B cell (primary cell): ENCODE data around the gene CCDC34. TPM values are rescaled to one million over a fixed set of nuclear protein-coding genes. Genes with fewer than 3 reads are reported as not detected.

Experiments
- ATAC-seq: fragments of 200-7000 bp; cut with Tn5 transposase; one replicate; pipeline ENCODE4 v1.10.0; 2021; ENCODE audit warnings: low read depth, mild to moderate bottlenecking, moderate number of reproducible peaks, moderate library complexity
- CTCF ChIA-PET: fragments of 350-600 bp; sonication (Branson Sonifier 250); formaldehyde crosslinking; loops from one replicate; lab custom pipeline; 2021; ENCODE audit warnings: antibody characterized with exemption, inconsistent platforms; lab: Charles Lee
- POLR2A ChIA-PET: fragments of 350-600 bp; sonication (Branson Sonifier 250); formaldehyde crosslinking; loops from one replicate; lab custom pipeline; 2021; ENCODE audit warnings: antibody characterized with exemption; lab: Charles Lee
- DNase-seq: peaks from one replicate; pipeline ENCODE4 v3.0.0; 2013
- H2AFZ ChIP-seq: 2 replicates; pipeline ENCODE4 v1.6.1; 2012; ENCODE audit warnings: mild to moderate bottlenecking, low read depth, low read length; ENCODE audit not compliant: insufficient read depth, poor library complexity, severe bottlenecking
- H3K27ac ChIP-seq, 2 donors: 1 replicate in 1 of 2; 2 replicates in 1 of 2; pipeline ENCODE4 v1.5.1; 2012 to 2013; ENCODE audit warnings: low read length in 2 of 2, mild to moderate bottlenecking in 2 of 2, moderate library complexity in 1 of 2
- H3K27me3 ChIP-seq, 4 experiments: fragments of 200-600 bp in 1 of 4; sonication (generic) in 1 of 4; replicated peaks in 1 of 4; 1 replicate in 2 of 4; 2 replicates in 2 of 4; pipeline versions ENCODE4 v1.6.1 to v1.7.0; 2013 to 2016; ENCODE audit warnings: low read length in 3 of 4, mild to moderate bottlenecking in 2 of 4, mixed read lengths in 1 of 4, moderate library complexity in 1 of 4; ENCODE audit not compliant: insufficient read depth in 4 of 4, control insufficient read depth in 3 of 4; ENCODE audit errors: control extremely low read depth in 1 of 4
- H3K36me3 ChIP-seq, 2 experiments: replicated peaks in 1 of 2; 1 replicate in 1 of 2; 2 replicates in 1 of 2; pipeline versions ENCODE4 v1.6.1 to v1.7.1; 2013; ENCODE audit warnings: low read length in 1 of 2; ENCODE audit not compliant: insufficient read depth in 2 of 2, control insufficient read depth in 1 of 2; ENCODE audit errors: control extremely low read depth in 1 of 2, extremely low read depth in 1 of 2
- H3K4me1 ChIP-seq, 2 donors: fragments of 200-600 bp in 1 of 2; sonication (generic) in 1 of 2; 1 replicate in 1 of 2; 2 replicates in 1 of 2; pipeline versions ENCODE4 v1.5.1 to v1.6.1; 2013 to 2017; ENCODE audit warnings: low read length in 2 of 2; ENCODE audit not compliant: control insufficient read depth in 2 of 2, insufficient read depth in 2 of 2
- H3K4me2 ChIP-seq: replicated peaks from 2 replicates; pipeline ENCODE3; 2012; ENCODE audit warnings: mild to moderate bottlenecking, low read depth, low read length; ENCODE audit not compliant: poor library complexity, severe bottlenecking
- H3K4me3 ChIP-seq, 5 experiments: fragments of 200-600 bp in 1 of 5; sonication (generic) in 1 of 5; 1 replicate in 3 of 5; 2 replicates in 2 of 5; pipeline versions ENCODE4 v1.5.1 to v1.7.0; 2011 to 2016; ENCODE audit warnings: low read length in 4 of 5, mild to moderate bottlenecking in 4 of 5, low read depth in 2 of 5, control low read depth in 1 of 5, moderate library complexity in 1 of 5; ENCODE audit not compliant: insufficient read depth in 1 of 5; ENCODE audit errors: control extremely low read depth in 1 of 5, extremely low read depth in 1 of 5
- H3K79me2 ChIP-seq: fragments of 200-600 bp; sonication (generic); one replicate; pipeline ENCODE4 v1.6.0; 2016; ENCODE audit warnings: low read length; ENCODE audit not compliant: control insufficient read depth, insufficient read depth
- H3K9ac ChIP-seq: fragments of 200-600 bp; sonication (generic); 2 replicates; pipeline ENCODE4 v1.6.1; 2017; ENCODE audit warnings: mild to moderate bottlenecking, low read length, moderate library complexity
- H3K9me3 ChIP-seq, 3 donors: one replicate each; pipeline versions ENCODE4 v1.6.1 to v1.7.1; 2013; ENCODE audit warnings: low read length in 2 of 3; ENCODE audit not compliant: control insufficient read depth in 2 of 3, insufficient read depth in 1 of 3; ENCODE audit errors: control extremely low read depth in 1 of 3
- H4K20me1 ChIP-seq: 2 replicates; pipeline ENCODE4 v1.6.0; 2012; ENCODE audit warnings: mild to moderate bottlenecking, low read length; ENCODE audit not compliant: insufficient read depth, control insufficient read depth, poor library complexity, severe bottlenecking
- H3K27ac Mint-ChIP-seq: one replicate; pipeline ENCODE4 v1.8.0; 2021; ENCODE audit warnings: mixed read lengths
- H3K27me3 Mint-ChIP-seq: one replicate; pipeline ENCODE4 v1.8.0; 2021; ENCODE audit warnings: mixed read lengths
- H3K4me1 Mint-ChIP-seq: one replicate; pipeline ENCODE4 v1.8.0; 2021; ENCODE audit warnings: mixed read lengths
- H3K4me3 Mint-ChIP-seq: one replicate; pipeline ENCODE4 v1.8.0; 2021; ENCODE audit warnings: mixed read lengths
- H3K9me3 Mint-ChIP-seq: one replicate; pipeline ENCODE4 v1.8.0; 2022; ENCODE audit warnings: mixed read lengths; ENCODE audit not compliant: insufficient read depth
- EZH2 ChIP-seq: IDR thresholded peaks from 2 replicates; pipeline ENCODE4 v1.6.1; 2012; ENCODE audit warnings: borderline replicate concordance, low read depth, mild to moderate bottlenecking, moderate library complexity, low read length; ENCODE audit not compliant: insufficient read depth, poor library complexity, severe bottlenecking
- WGBS: methylation state at CpG from one replicate; pipeline ENCODE4 v1.1.5; 2013; ENCODE audit warnings: missing lambda C conversion rate; ENCODE audit not compliant: insufficient coverage; 5-methylcytosine and 5-hydroxymethylcytosine counted together
- intact Hi-C: fragments of 100-400 bp; cut with micrococcal nuclease; formaldehyde crosslinking; loops from one replicate; pipeline ENCODE4 v1.10.0; 2022
- polyA plus RNA-seq: library from polyadenylated mRNA; depleted of rRNA; stranded (reverse); fragments of >200 nt; gene quantifications from 2 replicates; pipeline ENCODE4 v1.2.3, GENCODE V29; 2012
- total RNA-seq, 2 donors: library from RNA; stranded (reverse); fragments of 120-200 nt in 1 of 2; gene quantifications; 1 replicate in 1 of 2; 2 replicates in 1 of 2; pipeline versions ENCODE4 v1.2.3 to v1.2.4, GENCODE V29; 2013 to 2022
- TF ChIP-seq, protein P1 (sequence below): fragments of 200-600 bp; IDR thresholded peaks from one replicate; pipeline ENCODE4 v1.8.0; 2022; ENCODE audit warnings: antibody characterized with exemption, mild to moderate bottlenecking

The CCDC34 gene
- total and polyA plus RNA-seq, 2 donors (not counting 1 experiment from before 2014, with no cell fraction given): 0.94 to 4.1 TPM

DNA sequence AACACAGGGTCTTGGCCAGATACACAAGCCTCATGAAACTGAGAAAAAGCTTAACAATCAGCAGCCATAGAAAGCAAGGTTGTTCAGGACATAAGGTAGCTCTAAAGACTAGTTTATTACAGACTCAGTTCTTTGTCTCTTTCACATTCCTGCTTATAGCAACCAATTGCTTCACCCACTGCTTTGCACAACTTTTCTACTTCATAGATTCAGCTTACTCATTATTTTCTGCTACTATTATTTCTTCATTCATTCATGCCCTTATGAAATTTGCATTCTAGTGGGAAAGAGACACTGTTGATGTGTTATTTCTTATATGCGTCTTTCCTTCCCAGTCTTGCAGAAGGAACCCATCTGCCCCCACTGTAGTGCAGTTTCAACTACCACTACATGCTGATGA, 4.7 kb downstream of the CCDC34 start:
- TF ChIP-seq, protein P1, sequence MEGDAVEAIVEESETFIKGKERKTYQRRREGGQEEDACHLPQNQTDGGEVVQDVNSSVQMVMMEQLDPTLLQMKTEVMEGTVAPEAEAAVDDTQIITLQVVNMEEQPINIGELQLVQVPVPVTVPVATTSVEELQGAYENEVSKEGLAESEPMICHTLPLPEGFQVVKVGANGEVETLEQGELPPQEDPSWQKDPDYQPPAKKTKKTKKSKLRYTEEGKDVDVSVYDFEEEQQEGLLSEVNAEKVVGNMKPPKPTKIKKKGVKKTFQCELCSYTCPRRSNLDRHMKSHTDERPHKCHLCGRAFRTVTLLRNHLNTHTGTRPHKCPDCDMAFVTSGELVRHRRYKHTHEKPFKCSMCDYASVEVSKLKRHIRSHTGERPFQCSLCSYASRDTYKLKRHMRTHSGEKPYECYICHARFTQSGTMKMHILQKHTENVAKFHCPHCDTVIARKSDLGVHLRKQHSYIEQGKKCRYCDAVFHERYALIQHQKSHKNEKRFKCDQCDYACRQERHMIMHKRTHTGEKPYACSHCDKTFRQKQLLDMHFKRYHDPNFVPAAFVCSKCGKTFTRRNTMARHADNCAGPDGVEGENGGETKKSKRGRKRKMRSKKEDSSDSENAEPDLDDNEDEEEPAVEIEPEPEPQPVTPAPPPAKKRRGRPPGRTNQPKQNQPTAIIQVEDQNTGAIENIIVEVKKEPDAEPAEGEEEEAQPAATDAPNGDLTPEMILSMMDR: no peak
- TF ChIP-seq EZH2: no peak
- Histone ChIP-seq H3K27ac (no peak overlapping the region), H3K4me1 (peaks cover 3 to 8% of the 10 kb centered on the region in 2 donors), H3K9me3 (no peaks in the 10 kb centered on the region), H3K4me3 (no peak overlapping the region), H3K79me2 (no peaks in the 10 kb centered on the region), H2AFZ (no peak overlapping the region), H3K9ac (no peak overlapping the region), H3K4me2 (no peak overlapping the region), H3K36me3 (no peaks in the 10 kb centered on the region), H3K27me3 (no peaks in the 10 kb centered on the region), H4K20me1 (no peaks in the 10 kb centered on the region)
- DNase-seq (no peak), ATAC-seq (no peak)
- Mint-ChIP-seq H3K27ac (no peak overlapping the region), H3K27me3 (no peaks in the 10 kb centered on the region), H3K9me3 (no peaks in the 10 kb centered on the region), H3K4me3 (no peak overlapping the region), H3K4me1 (peaks cover 11% of the 10 kb centered on the region)
- POLR2A ChIA-PET: no interaction called here
- 100% methylated on average over 1 of the region's 1 CpG for WGBS
- CTCF ChIA-PET: no interaction called here
- intact Hi-C loops: no loop called here

DNA sequence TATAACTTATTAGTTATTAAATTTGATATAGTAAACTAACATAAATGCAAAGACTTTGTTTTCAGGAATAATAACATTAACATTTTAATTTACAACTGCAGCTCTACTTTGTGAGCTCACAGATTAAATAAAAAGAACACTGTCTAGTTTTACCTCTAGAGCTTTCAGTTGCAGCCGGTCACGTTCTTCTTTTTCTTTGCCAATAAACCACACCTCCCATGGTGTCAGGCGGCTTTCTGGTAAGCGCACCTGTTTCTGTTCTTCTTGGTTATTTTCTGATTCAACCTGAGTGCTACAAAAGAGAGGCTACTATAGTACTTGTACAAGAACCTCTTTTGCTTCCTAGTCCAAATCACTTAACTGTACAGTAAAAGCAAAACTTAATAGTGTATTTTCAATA, 5.8 kb downstream of the CCDC34 start:
- H3K27ac Mint-ChIP-seq: no peak overlapping the region

More for the DNA sequence above, 5.8 kb downstream of the CCDC34 start:
- Histone ChIP-seq H3K4me2 (no peak overlapping the region), H3K9ac (no peak overlapping the region), H3K9me3 (no peaks in the 10 kb centered on the region), H2AFZ (no peak overlapping the region), H3K4me3 (no peak overlapping the region), H3K27me3 (no peaks in the 10 kb centered on the region), H3K4me1 (peaks cover 0 to 2% of the 10 kb centered on the region in 2 donors), H4K20me1 (no peaks in the 10 kb centered on the region), H3K79me2 (no peaks in the 10 kb centered on the region), H3K27ac (no peak overlapping the region), H3K36me3 (no peaks in the 10 kb centered on the region)
- peaks cover 3% of the 10 kb centered on the region for H3K4me1 Mint-ChIP-seq
- no peak overlapping the region for H3K4me3 Mint-ChIP-seq
- no peaks in the 10 kb centered on the region for H3K27me3 Mint-ChIP-seq
- WGBS: 100% methylated on average over 2 of the region's 4 CpGs
- no peak for TF ChIP-seq EZH2
- TF ChIP-seq, protein P1: no peak
- H3K9me3 Mint-ChIP-seq: no peaks in the 10 kb centered on the region
- no peak for ATAC-seq
- ChIA-PET POLR2A (no interaction called here), CTCF (no interaction called here)
- DNase-seq: no peak
- intact Hi-C loops: no loop called here
